ENCODE measurements around the gene HDAC4. TPM values are rescaled to one million over a fixed set of nuclear protein-coding genes. Genes with fewer than 3 reads are reported as not detected.

The HDAC4 gene
- total and polyA plus RNA-seq, 8 donors, result 1.7 to 98.8 (median 24.5) TPM

DNA sequence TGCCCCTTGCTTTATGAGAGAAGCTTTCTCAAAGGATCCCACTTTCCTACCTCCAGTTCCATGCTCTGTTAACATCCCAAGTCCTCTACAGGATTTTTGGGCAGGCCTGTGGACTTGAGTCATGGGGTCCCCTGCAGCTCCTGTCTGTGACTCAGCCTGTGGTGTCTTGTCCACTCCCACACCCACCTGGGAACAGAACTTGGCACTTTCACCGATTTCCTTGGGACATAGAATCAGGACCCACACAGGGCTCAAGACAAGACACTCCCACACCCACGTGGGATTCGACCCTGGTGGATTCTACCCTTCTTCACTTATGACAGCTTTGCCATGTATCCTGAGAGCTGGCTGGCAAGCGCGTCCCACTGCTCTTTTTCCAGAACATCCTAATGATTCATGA is 30.7 kb upstream of the HDAC4 start:
- Histone ChIP-seq H3K9me3 (peaks cover 0 to 20% (median 10%) of the 10 kb centered on the region in 4 donors), H3K27ac (no peak overlapping the region), H3K36me3 (no peaks in the 10 kb centered on the region), H3K27me3 (peaks cover 0 to 4% (median 2%) of the 10 kb centered on the region in 3 donors), H3K4me3 (no peak overlapping the region), H3K4me1 (no peaks in the 10 kb centered on the region)
- no peak for TF ChIP-seq EP300 (IDR thresholded peaks at IDR 0.05)
- TF ChIP-seq, protein P1, sequence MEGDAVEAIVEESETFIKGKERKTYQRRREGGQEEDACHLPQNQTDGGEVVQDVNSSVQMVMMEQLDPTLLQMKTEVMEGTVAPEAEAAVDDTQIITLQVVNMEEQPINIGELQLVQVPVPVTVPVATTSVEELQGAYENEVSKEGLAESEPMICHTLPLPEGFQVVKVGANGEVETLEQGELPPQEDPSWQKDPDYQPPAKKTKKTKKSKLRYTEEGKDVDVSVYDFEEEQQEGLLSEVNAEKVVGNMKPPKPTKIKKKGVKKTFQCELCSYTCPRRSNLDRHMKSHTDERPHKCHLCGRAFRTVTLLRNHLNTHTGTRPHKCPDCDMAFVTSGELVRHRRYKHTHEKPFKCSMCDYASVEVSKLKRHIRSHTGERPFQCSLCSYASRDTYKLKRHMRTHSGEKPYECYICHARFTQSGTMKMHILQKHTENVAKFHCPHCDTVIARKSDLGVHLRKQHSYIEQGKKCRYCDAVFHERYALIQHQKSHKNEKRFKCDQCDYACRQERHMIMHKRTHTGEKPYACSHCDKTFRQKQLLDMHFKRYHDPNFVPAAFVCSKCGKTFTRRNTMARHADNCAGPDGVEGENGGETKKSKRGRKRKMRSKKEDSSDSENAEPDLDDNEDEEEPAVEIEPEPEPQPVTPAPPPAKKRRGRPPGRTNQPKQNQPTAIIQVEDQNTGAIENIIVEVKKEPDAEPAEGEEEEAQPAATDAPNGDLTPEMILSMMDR (IDR thresholded peaks at IDR 0.05), result no peak
- TF ChIP-seq POLR2A (IDR thresholded peaks at IDR 0.05), result no peak
- TF ChIP-seq POLR2AphosphoS5 (IDR thresholded peaks at IDR 0.05), result no peak
- intact Hi-C loops (cut with DNase I; ENCODE audit: low total_unique reads), result no loop called here
- WGBS, 5 donors, result 67 to 87% (median 78%) methylated on average over 5 of the region's 5 CpGs
- no peak for DNase-seq

DNA sequence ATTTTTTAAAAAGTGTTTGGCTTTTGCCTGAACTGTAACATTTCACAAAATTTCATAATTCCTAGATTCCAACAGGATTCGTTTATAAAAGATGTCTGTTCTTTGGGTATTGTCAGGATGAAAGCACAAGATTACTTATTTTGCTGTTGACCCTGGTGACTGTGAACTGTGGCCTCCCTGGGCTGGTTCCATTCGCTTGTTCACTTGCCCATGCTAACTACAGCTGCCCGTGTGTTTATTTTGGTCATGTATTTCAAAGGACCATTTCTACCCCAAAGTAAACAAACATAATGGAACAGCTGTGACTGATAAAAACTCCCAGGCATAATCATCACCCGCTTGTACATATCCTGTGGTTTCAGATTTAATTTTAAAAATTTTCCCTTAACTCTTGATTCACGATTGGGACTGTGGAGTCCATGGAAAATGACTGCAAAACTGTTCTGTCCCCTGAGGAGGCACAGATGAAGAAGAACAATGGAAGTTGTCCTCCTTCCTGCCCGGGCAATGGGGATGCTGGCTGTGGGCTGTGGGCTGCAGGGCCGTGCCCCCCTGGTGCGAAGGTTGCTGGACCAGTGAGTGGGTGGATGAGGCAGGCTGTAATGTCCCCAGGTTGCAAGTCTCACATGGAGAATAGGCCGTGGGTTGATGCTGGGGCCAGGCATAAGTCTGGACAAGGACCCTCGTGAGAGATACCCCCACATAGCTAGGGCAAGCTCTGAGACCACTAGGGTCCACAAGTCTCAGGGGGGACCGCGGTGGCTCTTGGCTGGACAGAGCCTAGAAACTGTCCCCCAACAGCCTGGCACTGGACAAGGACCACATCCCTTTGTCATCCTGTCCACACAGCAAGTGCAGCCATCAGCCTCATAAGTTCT is 28.9 kb upstream of the HDAC4 start:
- Histone ChIP-seq H3K4me3 (no peak overlapping the region), H3K27me3 (peaks cover 0 to 6% (median 2%) of the 10 kb centered on the region in 3 donors), H3K4me1 (no peaks in the 10 kb centered on the region), H3K27ac (no peak overlapping the region), H3K36me3 (no peaks in the 10 kb centered on the region), H3K9me3 (peaks cover 0 to 20% (median 10%) of the 10 kb centered on the region in 4 donors)
- 54 to 68% (median 56%) methylated on average over 12 of the region's 12 CpGs for WGBS, 5 donors
- DNase-seq, result peak in 1 of 2 donors; percentile 28
- TF ChIP-seq, protein P1 (IDR thresholded peaks at IDR 0.05), result no peak
- no peak for TF ChIP-seq POLR2AphosphoS5 (IDR thresholded peaks at IDR 0.05)
- no peak for TF ChIP-seq EP300 (IDR thresholded peaks at IDR 0.05)
- no peak for TF ChIP-seq POLR2A (IDR thresholded peaks at IDR 0.05)
- intact Hi-C loops (cut with DNase I; ENCODE audit: low total_unique reads), result no loop called here

DNA sequence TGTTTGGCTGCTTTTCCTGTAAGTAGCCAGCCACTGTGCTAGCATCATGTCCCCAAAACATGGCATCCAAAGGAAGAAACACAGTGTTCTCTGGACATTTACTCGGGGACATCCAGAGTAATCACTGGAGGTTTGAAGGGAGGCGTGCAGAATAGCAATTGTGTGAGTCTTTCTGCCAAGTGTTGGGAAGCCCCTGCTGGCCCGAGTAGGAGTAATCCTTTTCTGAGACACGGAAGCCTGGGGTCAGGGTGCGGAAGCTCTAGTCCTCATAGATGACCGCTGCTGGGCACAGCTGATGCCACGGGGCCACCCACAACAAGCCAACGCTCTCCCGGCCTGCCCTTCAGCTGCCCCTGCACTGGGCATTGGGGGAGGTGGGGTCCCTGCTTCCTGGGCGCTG is 24.8 kb upstream of the HDAC4 start:
- no peak overlapping the region for H3K27ac ChIP-seq
- no peak for DNase-seq
- 84 to 90% (median 87%) methylated on average over 9 to 10 of the region's 10 CpGs for WGBS, 5 donors
- no peaks in the 10 kb centered on the region for H3K9me3 ChIP-seq
- H3K4me1 ChIP-seq, result no peaks in the 10 kb centered on the region
- intact Hi-C loops (cut with DNase I; ENCODE audit: low total_unique reads), result no loop called here
- no peak overlapping the region for H3K4me3 ChIP-seq
- TF ChIP-seq, protein P1 (IDR thresholded peaks at IDR 0.05), result no peak
- TF ChIP-seq EP300 (IDR thresholded peaks at IDR 0.05) (no peak), POLR2A (IDR thresholded peaks at IDR 0.05) (no peak), POLR2AphosphoS5 (IDR thresholded peaks at IDR 0.05) (no peak)
- no peaks in the 10 kb centered on the region for H3K36me3 ChIP-seq
- H3K27me3 ChIP-seq, result peaks cover 0 to 13% (median 9%) of the 10 kb centered on the region in 3 donors

DNA sequence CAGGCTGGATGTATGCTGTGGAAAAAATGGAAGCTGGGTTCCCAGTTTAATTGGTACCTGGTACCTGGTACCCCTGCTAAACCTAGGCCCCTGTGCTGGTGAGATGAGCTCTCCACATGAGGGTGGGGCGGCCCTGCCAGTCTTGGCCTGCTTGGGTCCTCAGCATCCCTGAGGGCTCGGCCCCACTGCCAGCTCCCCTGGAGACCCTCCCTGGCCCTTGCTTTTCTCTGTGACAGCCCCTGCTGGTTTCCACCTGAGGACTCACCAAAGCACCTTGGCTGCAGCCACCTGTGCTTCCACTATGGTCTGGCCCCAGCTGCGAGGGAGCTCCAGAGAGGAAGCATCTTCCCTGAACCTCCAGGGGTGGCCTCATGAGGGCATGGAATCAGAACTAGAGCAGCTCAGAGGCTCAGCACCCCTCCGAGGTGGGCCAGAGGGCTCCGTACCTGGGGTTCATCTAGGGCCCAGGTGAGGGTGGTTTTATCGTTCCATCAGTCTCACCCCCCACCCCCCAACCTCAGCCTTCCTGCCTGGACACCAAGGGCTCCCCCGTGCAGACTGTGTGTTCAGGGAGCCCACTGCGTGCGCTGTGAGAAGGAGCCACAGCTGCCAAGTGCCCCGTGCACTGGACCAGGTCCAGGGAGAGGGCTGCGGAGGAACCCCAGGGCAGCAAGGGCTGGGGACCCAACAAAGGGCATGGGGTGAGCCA is 23.7 kb upstream of the HDAC4 start:
- Histone ChIP-seq H3K4me1 (no peaks in the 10 kb centered on the region), H3K9me3 (no peaks in the 10 kb centered on the region), H3K36me3 (no peaks in the 10 kb centered on the region), H3K27ac (no peak overlapping the region), H3K4me3 (no peak overlapping the region), H3K27me3 (peaks cover 0 to 20% (median 13%) of the 10 kb centered on the region in 3 donors)
- intact Hi-C loops (cut with DNase I; ENCODE audit: low total_unique reads), result no loop called here
- no peak for TF ChIP-seq POLR2A (IDR thresholded peaks at IDR 0.05)
- no peak for TF ChIP-seq POLR2AphosphoS5 (IDR thresholded peaks at IDR 0.05)
- no peak for TF ChIP-seq EP300 (IDR thresholded peaks at IDR 0.05)
- TF ChIP-seq, protein P1 (IDR thresholded peaks at IDR 0.05), result no peak
- WGBS, 5 donors, result 83 to 98% (median 88%) methylated on average over 4 to 11 of the region's 11 CpGs
- no peak for DNase-seq

Measured in stomach (tissue), 9 donors.